Measurements from ENCODE around the gene EIF4ENIF1.

- TF ChIP-seq, protein P1, sequence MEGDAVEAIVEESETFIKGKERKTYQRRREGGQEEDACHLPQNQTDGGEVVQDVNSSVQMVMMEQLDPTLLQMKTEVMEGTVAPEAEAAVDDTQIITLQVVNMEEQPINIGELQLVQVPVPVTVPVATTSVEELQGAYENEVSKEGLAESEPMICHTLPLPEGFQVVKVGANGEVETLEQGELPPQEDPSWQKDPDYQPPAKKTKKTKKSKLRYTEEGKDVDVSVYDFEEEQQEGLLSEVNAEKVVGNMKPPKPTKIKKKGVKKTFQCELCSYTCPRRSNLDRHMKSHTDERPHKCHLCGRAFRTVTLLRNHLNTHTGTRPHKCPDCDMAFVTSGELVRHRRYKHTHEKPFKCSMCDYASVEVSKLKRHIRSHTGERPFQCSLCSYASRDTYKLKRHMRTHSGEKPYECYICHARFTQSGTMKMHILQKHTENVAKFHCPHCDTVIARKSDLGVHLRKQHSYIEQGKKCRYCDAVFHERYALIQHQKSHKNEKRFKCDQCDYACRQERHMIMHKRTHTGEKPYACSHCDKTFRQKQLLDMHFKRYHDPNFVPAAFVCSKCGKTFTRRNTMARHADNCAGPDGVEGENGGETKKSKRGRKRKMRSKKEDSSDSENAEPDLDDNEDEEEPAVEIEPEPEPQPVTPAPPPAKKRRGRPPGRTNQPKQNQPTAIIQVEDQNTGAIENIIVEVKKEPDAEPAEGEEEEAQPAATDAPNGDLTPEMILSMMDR (IDR thresholded peaks at IDR 0.05) = no peak
- TF ChIP-seq POLR2A (IDR thresholded peaks at IDR 0.05) = no peak
Measured at GRCh38 chr22:31490496-31490925, 869 bp upstream of the EIF4ENIF1 start.

All from right lobe of liver (tissue), 4 donors.